HuH-7 (cell line): ENCODE measurements around the gene ELAVL1.
"Not testable (repeated sequence)": the region's sequence is repeated elsewhere in the genome, so short reads cannot be mapped to it uniquely, and the experiment has no call there.

Experiments
- DNase-seq: peaks from one replicate; pipeline ENCODE4 v3.0.0; 2011; ENCODE audit warnings: low spot score

The ELAVL1 gene

GRCh38 chr19:7933828-7934725, 71.4 kb downstream of the ELAVL1 start:
- DNase-seq, result no peak

DNA sequence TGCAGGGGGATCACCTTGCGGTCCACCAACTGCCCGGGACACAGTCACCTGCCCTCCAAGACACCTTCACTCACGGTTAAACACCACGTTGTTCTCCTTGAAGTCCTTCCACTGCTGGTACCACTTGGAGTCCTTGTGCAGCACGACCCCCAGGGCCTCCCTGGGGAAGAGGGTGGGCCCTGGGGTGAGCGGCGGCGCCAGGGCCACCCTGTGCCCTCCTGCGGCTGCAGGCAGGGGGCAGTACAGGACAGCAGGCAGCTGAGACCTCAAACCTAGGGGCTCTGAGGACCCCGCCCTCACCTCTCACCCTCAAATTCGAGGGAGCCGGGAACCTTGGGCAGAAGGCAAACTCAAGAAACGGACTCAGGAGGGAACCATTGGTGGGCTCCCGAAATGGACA, 72.0 kb downstream of the ELAVL1 start:
- no peak for DNase-seq

- DNase-seq, result no peak
Observed at GRCh38 chr19:7932930-7933300, 72.5 kb downstream of the ELAVL1 start.

DNA sequence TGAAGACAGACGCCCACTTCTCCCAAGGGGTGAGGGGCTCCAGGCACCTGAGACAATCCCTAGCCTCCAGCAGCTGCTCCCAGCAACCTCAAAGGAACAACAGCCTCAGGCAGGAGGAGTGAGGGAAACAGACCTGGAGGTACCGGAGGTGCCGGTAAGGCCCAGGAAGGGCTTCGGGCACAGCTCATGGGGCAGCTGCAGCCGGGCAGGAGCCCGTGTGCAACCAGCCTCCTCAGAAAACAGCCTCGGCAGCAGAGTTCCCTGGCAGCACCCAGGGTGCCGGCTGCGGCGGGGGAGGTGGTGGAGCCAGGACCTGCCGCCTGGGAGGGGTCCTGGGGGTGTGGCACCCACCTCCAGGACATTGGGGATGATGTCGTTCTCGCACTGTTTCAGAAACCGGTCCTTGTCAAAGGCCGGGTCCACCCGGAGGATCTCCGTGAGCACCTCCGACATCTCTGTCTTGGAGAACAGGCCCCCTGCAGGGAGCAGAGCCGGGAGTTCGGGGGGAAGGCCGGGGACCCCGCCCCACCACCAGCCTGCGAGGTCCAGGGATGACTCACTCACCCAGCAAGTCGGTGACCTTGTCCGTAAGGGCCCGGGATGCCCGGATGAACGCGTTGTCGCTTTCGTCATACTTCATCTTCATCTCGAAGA, 73.0 kb downstream of the ELAVL1 start:
- DNase-seq, result no peak

DNA sequence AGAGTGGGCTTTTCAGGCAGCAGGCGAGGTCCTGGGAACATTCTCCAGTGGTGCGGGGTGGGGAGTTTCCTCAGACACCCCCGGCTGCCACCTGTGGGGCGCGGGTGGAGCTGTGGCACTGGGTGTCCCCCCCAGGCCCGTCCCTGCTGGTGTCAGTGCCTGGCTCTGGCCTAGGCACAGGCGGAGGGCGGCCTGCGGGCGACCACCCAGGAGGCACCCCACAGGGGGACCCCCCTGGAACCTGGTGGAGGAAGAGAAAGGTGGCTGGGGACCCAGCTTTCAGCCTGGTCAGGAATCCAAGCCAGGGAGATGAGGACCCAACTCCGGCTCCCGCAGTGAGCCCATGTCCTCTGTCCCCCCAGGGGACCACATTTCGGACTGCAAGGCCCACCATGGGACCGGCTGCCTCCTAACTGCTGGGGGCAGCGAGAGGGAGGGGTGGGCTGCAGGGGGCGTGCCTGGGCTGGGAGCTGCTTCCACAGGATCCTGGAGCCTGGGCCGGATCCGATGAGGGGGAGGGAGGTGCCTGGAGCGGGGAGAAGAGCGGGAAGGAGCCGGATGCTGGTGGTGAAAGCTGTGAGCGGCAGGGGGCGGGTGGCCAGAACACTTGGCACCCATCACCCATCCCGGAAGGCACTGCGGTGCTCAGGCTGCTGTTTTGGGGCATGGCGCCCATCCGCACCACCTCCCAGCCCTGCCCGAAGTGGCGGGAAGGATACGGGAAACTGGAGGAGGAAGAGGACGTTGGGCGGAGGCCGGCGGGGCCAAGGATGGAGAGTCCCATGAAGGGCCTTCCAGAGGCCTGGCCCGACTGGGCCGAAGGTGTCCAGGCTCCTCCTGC, 74.0 kb downstream of the ELAVL1 start:
- DNase-seq, result no peak

- no peak for DNase-seq
Observed at GRCh38 chr19:7930765-7931164, 74.7 kb downstream of the ELAVL1 start.

DNA sequence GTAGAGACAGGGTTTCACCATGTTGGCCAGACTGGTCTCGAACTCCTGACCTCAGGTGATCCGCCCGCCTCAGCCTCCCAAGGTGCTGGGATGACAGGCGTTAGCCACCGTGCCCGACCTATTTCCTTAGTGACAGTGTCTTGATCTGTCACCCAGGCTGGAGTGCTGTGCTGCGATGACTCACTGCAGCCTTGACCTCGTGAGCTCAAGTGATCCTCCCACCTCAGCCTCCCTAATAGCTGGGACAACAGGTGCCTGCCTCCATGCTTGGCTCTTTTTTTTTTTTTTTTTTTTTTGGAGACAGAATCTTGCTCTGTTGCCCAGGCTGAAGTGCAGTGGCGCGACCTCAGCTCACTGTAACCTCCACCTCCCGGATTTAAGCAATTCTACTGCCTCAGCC, 75.4 kb downstream of the ELAVL1 start:
- DNase-seq, result not testable (repeated sequence)

DNA sequence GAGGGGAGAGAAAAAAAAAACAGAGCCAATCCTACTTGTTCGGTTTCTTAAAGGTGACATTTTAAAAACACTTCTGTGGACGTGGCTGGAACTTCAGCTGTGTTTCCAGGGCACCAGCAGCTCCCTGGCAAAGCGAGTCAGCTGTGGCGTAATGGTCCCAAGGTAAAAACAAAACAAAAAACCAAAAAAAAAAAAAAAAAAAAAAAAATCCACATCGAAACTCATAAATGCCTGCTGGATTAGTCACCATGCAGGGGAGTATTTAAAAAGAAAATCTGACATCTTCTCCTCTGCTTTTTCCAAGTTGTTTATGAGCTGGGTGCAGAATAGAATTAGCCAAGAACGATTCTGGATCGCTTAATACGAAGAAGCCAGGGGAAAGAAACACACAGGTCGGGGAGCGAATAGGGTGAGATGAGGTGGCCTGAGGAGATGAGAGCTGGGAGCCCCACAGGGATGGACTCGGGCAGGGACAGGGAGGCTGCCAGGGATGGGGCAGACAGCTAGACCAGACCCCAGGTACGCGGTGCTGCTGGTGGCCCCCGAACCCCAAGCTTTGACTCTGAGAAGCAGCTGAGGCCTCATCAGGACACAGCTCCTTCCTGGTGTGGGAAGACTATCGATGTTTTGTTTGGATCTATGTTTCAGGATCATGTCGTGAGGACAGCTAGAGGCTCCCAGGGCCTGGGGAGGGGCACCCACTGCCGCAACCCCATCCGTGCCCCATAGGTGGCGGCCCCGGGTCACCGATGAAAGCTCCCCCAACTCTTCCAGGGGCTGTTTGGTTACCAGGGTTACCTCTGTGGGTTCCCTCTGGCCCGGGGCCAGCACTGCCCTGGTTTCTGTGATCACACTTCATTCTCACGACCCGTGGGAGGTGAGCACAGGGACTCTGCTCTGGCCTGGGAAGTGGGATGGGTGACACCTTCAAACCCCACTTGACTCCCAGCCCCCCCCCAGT, 76.4 kb downstream of the ELAVL1 start:
- no peak for DNase-seq

- no peak for DNase-seq
Observed at GRCh38 chr19:7928334-7928706, 77.1 kb downstream of the ELAVL1 start.

DNA sequence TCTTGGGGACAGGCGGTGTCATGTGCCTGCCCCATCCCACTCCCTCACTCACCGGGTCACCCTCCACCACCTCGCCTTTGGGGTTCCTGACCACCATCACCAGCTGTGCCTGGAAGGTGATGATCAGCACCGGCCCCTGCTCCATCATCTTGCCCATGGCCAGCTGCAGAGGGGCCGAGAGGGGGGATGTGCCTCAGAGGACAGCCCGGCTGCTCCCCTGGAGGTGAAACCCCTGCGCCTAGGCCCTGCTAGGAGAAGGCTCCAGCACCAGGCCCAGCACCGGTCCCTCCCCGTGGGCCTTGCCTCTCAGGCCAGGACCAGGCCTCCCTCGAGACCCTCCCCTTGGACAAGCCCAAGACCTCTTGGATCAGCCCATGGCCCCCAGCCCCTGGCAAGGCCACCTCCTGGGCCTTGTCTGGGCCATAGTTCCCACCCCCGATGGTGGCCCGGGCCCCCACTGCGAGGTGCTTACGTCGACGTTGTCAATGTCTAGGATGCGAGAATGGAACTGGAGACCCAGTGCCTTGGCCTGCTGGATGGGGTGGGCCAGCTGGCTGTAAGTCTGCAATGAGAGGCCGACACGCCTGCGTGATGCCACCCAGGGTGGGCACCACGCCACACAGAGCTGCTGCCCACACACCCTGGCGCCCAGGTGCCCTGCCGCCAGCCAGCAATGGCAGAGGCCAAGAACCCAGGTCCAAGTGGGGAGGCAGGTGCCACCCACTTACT, 77.7 kb downstream of the ELAVL1 start:
- DNase-seq, result no peak

- no peak for DNase-seq
Observed at GRCh38 chr19:7926727-7927604, 78.5 kb downstream of the ELAVL1 start.

GRCh38 chr19:7926021-7926726, 79.3 kb downstream of the ELAVL1 start, which contains the start of gene CTXN1:
Gene CTXN1, minus strand, starts transcription at chr19:7926135. Its CDS starts 597 bp downstream, at chr19:7925538.
- no peak for DNase-seq

GRCh38 chr19:7925171-7925851, 80.1 kb downstream of the ELAVL1 start:
- peak; percentile 96 for DNase-seq

DNA sequence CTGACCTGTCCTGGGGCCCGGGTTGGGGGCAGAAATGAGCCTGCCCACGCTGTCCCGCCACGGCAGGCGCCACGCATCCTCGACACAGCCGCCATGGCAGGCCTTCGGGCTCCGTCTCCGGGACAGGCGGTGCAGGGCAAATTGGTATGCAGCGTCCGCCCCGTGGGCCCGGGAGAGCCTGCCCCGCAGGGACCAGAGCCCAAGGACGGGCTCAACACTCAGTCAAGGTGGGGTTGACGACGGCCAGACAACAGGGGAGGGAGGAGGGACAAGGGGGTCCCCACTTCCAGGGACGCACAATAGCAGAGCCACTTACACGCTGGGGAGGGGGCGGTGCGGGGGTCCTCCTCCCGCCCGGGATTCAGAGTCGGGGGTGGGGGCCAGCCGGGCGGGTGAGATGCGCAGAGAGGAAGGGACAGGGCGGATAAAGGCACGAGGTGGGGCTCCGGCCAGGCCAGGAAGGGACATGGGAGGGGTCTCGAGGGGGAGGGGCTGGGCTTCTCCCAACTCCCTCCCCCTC, 80.7 kb downstream of the ELAVL1 start:
- DNase-seq, result no peak

DNA sequence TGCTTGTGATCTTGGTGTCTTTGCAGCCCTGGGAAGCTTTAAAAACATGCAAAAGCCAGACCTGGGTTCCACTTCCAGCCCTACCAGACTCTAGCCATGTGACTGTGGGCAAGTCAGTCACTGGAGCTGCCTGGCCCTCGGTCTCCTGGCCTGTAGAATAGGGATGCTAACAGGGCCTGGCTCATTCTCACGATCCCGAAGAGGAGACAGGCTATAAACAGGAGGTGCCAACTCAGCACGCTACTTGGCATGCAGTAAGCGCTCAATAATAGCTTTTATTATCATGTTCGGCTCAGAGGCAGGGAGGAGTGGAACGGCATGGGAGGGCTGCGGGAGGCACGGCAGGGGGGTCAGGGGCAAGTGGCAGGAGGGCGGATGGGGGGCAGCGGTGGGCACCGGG, 81.2 kb downstream of the ELAVL1 start:
- no peak for DNase-seq

- DNase-seq, result no peak
Observed at GRCh38 chr19:7923295-7924191, 81.9 kb downstream of the ELAVL1 start.

GRCh38 chr19:7922836-7923195, 82.6 kb downstream of the ELAVL1 start:
- DNase-seq, result no peak
